Smooth muscle cell of trachea (primary cell): ENCODE results near the gene OAS1. TPM values are rescaled to one million over a fixed set of nuclear protein-coding genes. Genes with fewer than 3 reads are reported as not detected.

Source experiments
- total RNA-seq: library from RNA; depleted of rRNA; stranded (reverse); fragments of >200 nt; gene quantifications from 2 replicates; pipeline ENCODE4 v1.2.1, GENCODE V29; 2014

The OAS1 gene
- 0.87 and 2.0 TPM in 2 replicates for total RNA-seq

DNA sequence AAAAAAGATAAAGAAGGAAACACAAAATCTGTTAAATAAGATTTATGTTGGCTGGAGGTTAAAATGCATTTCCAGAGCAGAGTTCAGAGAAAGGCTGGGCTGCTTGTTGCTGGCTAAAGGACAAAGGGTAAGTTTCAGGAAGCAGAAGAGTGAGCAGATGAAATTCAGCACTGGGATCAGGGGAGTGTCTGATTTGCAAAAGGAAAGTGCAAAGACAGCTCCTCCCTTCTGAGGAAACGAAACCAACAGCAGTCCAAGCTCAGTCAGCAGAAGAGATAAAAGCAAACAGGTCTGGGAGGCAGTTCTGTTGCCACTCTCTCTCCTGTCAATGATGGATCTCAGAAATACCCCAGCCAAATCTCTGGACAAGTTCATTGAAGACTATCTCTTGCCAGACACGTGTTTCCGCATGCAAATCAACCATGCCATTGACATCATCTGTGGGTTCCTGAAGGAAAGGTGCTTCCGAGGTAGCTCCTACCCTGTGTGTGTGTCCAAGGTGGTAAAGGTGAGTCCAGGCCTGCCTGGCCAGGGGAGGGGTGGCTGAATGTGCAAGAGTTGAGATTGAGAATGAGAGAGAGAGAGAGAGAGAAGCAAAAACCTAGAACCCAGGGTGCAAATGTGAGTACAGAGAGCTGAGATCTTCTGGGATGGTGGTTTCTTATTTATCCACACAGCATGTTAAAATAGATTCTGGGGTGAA is at the start of gene OAS1:
Gene OAS1 (plus strand): TSS at position 251 of the 703 bp plus-strand sequence. CDS start 78 bp downstream, at position 329.

DNA sequence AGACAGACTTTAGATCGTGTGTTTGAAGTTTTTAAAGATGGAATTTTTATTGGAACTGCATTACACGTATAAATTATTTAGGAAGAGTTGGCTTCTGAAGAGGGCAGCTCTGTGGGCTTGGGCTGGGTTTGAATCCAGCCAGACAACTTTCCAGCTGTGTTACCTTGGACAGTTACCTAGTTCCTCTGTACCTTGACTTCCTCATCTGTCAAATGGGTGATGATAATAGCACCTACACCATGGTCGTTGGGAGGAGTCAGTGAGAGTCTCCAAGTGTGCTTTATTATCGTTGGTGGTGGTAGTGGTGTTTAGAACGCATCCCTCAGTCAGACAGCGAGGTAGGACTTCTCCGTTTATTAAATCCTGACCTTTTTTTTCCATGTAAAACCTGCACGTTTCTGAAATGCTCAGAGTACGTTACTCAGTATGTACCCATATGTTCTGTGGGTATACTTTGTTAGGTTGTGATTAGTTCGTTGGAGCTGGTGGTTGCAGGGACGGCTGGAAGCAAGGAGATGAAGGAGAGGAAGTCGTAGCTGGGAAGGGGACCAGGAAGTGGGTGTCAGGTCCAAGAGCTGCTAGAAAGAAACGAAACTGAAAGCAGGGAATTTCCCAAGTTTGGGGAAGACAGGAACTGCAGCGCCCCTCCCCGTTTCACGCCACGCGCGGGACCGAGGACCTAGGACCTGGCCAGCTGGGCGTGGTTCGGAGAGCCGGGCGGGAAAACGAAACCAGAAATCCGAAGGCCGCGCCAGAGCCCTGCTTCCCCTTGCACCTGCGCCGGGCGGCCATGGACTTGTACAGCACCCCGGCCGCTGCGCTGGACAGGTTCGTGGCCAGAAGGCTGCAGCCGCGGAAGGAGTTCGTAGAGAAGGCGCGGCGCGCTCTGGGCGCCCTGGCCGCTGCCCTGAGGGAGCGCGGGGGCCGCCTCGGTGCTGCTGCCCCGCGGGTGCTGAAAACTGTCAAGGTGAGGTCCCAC is 31.3 kb downstream of the OAS1 start, which contains the start of gene OAS3:
Gene OAS3 (plus strand): TSS at position 734 of the 979 bp plus-strand sequence. CDS start 57 bp downstream, at position 791.

Other genes starting within 250 kb of the OAS1 start
- not detected in 2 replicates for gene RPH3A, start 115.2 kb upstream of the OAS1 start, total RNA-seq
- gene OAS3, start 31.5 kb downstream of the OAS1 start, total RNA-seq: 5.8 and 16.4 TPM in 2 replicates
- 2.9 and 3.3 TPM in 2 replicates for gene OAS2, start 71.6 kb downstream of the OAS1 start, total RNA-seq
- gene DTX1, start 149.8 kb downstream of the OAS1 start, total RNA-seq: 0.83 TPM in 1 of 2 replicates, not detected in the other
- gene RASAL1, start 228.8 kb downstream of the OAS1 start, total RNA-seq: not detected in 2 replicates
- not detected in 2 replicates for gene CFAP73, start 242.8 kb downstream of the OAS1 start, total RNA-seq